SH-SY5Y (cell line): ENCODE data around the gene CDK14.

Source experiments
- GATA2 ChIP-seq: IDR thresholded peaks from 2 replicates; pipeline ENCODE4 v1.6.1; 2011; ENCODE audit warnings: mild to moderate bottlenecking, low read depth, low read length
- GATA3 ChIP-seq: IDR thresholded peaks from 2 replicates; pipeline ENCODE4 v1.6.1; 2011; ENCODE audit warnings: low read depth, mild to moderate bottlenecking, low read length, moderate library complexity

GRCh38 chr7:90563286-90563685, 32.8 kb upstream of the CDK14 start:
- TF ChIP-seq GATA2 (no peak), GATA3 (no peak)
